Testis (tissue), 2 donors: ENCODE measurements around the gene ELMO1.

Experiments
- POLR2A ChIP-seq: fragments of 450-650 bp; IDR thresholded peaks from one replicate; pipeline ENCODE4 v1.6.1; 2017; ENCODE audit warnings: antibody characterized with exemption, mild to moderate bottlenecking, moderate library complexity
- TF ChIP-seq, protein P1 (sequence below), 3 experiments: fragments of 450-650 bp in 2 of 3; fragments of 200-600 bp in 1 of 3; sonication (generic) in 1 of 3; IDR thresholded peaks; one replicate each; pipeline ENCODE4 v1.5.1; 2016 to 2019; ENCODE audit warnings: antibody characterized with exemption in 3 of 3, mild to moderate bottlenecking in 2 of 3, moderate library complexity in 1 of 3

DNA sequence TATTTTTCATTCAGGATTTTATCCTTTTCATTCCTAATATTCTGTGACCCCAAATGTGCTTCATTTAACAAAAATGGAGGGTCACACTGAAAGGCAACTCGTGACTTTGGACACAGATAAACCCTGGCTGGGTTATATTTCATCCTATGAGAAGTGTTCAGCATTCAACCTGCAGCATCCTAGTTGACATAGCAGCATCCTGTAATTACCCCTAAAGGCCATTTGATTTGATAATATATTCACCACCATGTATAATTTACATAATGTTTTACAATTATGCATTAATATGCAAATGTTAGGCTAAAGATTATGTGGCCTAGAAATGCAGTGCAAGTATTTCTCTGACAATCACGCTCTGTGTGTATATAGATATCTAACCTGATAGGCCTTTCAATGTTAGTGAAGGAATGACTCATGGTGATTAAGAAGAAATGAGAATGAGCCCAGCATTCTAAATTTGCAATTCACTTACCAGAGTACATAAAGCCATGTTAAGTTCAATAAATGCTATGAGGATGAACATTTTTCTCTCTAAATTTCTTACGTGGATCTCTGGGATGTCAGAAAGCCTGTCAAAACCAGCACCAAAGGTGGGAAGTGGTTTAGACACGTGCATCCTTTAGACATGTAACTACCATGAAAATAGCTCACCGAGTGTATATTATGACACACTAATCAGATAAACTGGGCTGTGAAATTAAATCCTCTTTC is 386.7 kb downstream of the ELMO1 start:
- no peak for TF ChIP-seq POLR2A
- TF ChIP-seq, protein P1, sequence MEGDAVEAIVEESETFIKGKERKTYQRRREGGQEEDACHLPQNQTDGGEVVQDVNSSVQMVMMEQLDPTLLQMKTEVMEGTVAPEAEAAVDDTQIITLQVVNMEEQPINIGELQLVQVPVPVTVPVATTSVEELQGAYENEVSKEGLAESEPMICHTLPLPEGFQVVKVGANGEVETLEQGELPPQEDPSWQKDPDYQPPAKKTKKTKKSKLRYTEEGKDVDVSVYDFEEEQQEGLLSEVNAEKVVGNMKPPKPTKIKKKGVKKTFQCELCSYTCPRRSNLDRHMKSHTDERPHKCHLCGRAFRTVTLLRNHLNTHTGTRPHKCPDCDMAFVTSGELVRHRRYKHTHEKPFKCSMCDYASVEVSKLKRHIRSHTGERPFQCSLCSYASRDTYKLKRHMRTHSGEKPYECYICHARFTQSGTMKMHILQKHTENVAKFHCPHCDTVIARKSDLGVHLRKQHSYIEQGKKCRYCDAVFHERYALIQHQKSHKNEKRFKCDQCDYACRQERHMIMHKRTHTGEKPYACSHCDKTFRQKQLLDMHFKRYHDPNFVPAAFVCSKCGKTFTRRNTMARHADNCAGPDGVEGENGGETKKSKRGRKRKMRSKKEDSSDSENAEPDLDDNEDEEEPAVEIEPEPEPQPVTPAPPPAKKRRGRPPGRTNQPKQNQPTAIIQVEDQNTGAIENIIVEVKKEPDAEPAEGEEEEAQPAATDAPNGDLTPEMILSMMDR (IDR thresholded peaks at IDR 0.05), result no peak
